HS-5 (cell line): ENCODE measurements around the gene MILR1.
"Not testable (repeated sequence)": the region's sequence is repeated elsewhere in the genome, so short reads cannot be mapped to it uniquely, and the experiment has no call there.

Experiments used
- DNase-seq: peaks from one replicate; pipeline ENCODE4 v3.0.0-alpha.2; 2012; ENCODE audit warnings: low read depth

The MILR1 gene

DNA sequence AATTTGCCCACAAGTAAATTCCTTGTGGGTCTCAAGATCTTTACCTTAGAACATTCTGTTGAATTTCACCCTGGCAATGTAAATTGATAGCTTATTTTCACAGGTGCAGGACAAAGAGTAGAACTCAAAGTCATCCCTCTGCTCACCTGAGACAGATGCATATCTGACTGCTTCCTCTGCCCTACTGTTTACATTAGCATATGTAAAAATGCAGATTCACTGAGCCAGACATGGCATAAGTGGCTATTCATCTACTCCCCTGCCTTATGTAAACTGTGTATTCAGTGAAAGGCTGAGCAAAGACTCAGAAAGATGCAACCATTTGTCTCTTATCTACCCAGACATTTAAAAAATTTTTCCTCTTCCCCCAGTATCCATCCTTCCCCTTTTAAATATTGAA is 22.3 kb upstream of the MILR1 start:
- DNase-seq = no peak

DNA sequence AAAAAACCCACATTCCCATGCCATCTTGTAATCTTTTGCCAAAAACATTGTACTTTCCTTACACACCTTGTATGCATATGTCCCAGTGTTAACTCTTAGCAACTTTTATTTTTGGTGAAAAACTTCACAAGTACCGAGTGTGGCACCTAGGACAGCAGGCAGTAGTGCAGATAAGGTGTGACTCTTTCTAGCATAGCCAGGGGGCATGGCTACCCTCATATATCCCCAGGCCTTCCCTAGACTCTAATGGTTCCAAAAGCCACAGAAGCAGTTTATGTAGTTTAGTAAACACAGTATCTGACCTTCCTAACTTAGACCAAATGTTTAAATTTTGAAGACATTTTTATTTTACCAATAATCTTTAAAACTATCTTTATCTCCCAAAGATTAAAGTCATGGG is 20.5 kb upstream of the MILR1 start:
- no peak for DNase-seq

DNA sequence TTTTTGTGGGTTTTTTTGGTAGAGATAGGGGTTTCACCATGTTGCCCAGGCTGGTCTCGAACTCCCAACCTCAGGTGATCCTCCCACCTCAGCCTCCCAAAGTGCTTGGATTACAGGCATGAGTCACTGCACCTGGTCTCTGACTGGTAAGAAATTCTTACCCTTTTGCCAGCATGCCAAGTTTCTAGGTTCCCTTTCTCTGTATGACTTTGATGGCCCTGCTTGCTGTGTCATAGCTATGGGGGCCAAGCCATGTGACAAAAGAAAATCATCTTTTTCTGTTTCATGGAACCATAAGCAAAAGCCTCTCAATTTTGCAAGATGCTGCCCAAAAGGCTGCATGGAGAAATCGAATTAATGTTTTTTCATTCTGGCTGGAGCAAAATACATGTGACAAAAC is 18.9 kb upstream of the MILR1 start:
- DNase-seq = not testable (repeated sequence)

DNA sequence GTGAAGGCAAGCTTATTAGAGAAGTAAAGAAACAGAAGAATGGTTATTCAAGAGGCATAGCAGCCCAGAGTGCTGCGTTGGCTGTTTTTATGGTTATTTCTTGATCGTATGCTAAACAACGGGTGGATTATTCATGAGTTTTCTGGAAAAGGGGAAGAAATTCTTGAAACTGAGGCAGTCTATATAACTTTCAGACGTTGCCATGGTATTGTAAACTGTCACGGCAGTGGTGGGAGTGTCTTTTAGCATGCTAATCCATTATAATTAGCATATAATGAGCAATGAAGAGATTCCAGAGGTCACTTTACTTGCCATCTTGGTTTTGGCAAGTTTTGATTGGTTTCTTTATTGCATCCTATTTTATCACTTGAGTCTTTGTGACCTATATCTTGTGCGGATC is 17.4 kb upstream of the MILR1 start:
- no peak for DNase-seq

DNA sequence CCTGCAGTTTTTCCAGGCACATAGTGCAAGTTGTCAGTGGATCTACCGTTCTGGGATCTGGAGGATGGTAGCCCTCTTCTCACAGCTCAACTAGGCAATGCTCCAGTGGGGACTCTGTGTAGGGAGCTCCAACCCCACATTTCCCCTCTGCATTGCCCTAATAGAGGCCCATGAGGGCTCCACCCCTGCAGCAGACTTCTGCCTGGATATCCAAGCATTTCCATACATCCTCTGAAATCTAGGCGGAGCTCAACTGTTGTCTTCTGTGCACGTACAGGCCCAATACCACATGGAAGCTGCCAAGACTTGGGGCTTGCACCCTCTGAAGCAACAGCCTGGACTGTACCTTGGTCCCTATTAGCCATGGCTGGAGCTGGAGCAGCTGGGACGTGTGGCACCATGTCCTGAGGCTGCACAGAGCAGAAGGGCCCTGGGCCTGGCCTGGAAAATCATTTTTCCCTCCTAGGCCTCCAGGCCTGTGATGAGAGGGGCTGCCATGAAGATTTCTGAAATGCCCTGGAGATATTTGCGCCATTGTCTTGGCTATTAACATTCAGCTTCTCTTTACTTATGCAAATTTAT is 10.9 kb upstream of the MILR1 start:
- no peak for DNase-seq

DNA sequence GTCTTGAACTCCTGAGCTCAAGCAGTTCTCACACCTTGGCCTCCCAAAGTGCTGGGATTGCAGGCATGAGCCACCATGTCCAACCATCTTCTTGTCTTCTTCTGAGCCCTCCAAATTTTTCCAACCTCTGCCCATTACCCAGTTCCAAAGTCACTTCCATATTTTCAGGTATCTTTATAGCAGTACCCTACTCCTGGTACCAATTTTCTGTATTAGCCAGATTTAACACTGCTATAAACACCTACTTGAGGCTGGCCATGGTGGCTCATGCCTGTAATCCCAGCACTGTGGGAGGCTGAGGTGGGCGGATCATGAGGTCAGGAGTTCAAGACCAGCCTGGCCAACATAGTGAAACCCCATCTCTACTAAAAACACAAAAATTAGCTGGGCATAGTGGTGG is 9.4 kb upstream of the MILR1 start:
- DNase-seq = not testable (repeated sequence)

DNA sequence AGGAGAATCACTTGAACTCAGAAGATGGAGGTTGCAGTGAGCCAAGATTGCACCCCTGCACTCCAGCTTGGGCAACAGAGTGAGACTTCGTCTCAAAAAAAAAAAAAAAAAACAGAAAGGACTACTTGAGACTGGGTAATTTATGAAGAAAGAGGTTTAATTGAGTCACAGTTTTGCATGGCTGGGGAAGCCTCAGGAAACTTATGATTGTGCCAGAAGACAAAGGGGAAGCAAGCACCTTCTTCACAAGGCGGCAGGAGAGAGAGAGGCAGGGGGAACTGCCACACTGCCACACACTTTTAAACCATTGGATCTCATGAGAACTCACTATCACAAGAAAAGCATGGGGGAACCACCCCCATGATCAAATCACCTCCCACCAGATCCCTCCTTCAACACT is 9.0 kb upstream of the MILR1 start:
- DNase-seq = no peak

DNA sequence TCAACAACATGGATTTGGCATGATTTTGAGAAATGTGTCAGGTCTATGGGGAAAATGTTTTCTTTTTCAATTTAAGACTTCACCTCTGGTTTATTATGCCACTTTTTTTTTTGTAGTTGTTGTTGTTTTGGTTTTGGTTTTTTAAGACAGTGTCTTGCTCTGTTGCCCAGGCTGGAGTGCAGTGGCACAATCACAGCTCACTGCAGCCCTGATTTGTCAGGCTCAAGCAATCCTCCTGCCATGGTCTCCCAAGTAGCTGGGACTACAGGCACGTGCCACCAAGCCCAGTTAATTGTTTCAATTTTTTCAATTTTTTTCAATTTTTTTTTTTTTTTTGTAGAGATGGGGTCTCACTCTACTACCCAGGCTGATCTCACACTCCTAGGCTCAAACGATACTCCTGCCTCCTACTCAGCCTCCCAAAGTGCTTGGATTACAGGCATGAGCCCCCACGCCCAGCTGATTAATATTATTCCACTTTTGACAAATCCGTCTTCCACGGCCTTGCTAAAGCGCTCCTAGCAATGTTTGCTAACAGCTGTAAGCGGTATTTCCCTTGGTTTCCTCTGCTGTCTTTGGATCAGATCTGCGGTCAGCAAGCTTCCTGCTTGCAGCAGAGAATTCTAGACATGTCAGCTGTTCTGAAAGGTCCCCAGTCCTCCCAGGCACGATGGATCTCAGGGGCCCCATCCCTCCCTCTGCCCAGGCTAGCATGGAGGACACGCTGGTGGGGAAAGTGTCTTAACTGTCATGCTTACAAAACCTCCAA is 7.0 kb upstream of the MILR1 start:
- no peak for DNase-seq

DNA sequence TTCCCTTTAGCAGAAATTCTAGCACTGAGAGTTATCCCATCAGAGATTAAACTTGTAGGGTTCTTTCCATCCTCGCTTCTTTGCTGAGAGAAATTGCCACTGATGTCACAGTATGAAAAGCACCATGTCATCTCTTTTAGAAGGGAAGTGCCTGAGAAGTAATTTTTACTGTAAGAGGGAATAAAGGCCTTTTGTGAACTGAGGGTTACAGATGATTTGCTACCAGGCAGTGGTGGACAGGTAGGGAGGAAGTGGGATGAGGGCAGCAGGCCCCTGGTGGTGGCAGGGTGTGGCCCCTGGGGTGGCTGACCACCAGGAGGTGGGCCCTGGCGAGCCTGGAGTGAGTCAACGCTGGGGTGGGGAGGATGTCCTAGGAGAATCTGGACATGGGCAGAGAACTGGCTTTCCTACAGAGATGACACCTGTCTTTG is 6.4 kb upstream of the MILR1 start:
- no peak for DNase-seq

DNA sequence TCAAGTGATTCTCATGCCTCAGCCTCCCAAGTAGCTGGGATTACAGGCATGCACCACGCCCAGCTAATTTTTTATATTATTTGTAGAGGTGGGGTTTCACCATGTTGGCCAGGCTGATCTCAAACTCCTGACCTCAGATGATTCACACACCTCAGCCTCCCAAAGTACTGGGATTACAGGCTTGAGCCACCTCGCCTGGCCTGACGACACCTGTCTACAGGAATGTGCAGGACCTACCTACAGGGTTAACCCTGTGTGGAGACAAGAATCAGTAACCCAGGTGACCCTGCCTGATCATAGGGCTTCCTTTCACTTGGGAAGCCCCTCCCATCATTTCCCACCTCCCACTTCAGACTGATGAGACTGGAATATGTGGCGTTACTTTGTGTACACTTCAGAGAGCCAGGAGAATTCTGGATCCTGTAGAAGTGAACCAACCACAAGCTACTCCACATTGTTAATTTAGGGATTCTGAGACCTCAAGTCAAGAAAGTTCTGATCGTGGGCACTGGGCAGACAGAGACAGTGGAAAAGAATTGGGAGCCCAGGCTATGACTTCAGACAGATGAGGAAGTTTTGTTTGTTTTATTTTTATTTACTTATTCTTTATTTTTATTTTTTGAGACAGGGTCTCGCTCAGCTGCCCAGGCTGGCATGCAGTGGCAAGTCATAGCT is 5.7 kb upstream of the MILR1 start:
- DNase-seq = no peak

DNA sequence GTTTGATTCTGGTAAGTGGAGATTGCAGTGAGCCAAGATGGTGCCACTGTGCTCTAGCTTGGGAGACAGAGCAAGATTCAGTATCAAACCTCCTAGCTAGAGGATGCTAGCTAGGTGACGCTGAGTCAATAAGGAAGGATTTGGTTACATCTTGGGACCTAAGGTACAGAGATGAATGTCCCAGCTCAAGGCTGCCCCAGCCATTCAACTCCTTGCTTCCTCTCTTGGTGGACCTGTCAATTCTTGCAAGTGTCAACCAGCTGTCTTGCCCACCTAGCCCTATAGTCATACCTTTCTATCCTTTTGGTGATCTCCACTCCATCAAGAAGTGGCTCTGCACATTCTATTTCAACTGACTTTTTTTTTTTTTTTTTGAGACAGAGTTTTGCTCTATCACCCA is 1.4 kb upstream of the MILR1 start:
- DNase-seq = no peak

DNA sequence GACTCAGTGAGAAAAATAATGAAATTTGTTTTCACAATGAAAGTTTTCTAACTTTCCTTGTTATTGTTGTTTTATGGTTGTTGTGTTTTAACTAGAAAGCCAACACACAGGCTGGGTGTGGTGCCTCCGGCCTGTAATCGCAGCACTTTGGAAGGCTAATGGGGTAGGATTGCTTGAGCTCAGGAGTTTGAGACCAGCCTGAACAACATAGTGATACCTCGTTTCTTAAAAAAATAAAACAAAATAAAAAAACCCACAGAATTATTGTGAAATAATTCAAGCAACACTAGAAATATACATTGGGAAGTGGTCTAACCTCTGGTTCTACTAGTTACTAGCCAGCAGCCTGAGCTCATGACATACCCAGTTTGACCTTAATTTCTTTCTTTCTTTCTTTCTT is 630 bp downstream of the MILR1 start:
- DNase-seq = no peak

DNA sequence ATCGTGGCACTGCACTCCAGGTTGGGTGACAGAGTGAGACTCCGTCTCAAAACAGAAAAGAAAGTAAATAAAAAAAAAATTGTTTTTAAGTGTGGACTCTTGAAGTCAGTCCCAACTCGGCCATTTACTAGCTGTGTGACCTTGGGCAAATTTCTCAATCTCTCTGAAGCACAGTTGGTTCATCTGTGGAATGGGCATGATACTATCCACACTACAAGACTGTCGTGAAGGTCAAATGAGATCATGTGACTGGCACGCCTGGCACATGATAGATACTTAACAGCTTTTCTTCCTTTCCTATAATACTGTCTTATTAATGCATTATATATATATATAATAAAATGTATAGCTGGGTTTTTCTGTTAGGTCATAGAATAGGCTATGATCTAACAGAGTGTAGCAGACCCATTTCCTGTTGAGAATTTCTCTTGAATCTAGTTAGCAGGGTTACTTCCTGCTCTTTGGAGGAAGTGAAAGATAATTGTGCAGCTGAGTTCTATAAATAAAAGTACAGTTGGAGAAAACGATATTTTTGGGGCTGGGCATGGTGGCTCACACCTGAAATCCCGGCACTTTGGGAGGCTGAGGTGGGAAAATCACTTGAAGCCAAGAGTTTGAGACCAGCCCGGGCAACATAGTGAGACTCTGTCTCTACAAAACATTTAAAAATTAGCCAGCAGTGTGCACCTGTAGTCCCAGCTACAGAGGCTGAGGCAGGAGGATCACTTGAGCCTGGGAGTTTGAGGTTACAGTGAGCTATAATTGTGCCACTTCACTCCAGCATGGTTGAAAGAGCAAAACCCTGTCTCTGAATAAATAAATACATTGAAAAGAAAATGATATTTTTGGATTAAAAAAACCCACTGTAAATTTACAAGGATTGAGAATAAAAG is 7.3 kb downstream of the MILR1 start:
- no peak for DNase-seq

DNA sequence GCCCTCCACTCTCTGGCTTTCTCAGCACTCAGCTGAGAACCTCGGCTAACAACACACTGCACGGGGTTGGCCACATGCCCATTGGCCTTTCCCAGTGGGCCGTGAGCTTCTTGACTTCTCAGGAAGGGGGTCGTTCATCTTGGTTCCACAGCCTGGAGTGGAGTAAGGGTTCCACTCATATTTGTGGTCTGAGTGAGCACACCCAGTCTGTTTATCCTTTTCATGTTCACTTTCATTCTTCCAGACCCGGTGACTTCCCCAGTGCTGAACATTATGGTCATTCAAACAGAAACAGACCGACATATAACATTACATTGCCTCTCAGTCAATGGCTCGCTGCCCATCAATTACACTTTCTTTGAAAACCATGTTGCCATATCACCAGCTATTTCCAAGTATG is 8.2 kb downstream of the MILR1 start:
- DNase-seq = no peak

DNA sequence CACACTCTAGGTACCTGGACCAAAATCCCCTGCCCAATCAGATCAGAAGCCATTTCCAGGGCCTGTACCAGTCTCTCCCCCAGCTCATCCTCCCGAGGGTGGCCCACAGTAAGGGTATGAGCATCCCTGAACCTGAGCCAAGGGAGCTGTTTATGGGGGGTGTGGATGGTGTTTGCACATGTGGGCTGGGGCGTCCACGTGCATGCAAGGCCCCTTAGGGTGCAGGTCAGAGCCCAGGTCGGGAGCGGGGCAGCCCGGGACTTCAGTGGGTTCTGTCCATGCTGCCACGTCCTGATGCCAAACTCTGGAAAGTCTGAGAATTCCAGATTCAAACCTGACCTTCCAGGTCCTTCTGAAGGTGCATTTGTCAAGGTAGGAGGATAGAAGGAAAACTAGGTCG is 9.8 kb downstream of the MILR1 start:
- no peak for DNase-seq

DNA sequence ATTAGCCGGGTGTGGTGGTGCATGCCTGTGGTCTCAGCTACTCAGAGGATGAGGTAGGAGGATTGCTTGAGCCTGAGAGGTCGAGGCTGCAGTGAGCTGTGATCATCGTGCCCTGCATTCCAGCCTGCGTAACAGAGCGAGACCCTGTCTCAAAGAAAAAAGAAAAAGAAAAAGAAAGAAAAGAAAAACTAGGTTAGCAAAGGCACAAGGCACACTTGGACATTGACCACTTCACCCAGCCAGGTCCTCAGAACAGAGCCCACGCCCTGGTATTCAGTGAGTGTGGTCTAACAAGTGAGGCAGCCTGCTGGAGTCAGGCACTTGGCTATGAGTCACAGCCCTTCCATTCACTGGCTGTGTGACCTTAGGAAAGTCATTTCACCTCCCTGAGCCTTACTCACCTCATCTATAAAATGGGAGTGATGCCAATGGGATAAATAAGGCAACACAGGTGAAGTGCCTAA is 10.4 kb downstream of the MILR1 start:
- DNase-seq = peak; percentile 52

DNA sequence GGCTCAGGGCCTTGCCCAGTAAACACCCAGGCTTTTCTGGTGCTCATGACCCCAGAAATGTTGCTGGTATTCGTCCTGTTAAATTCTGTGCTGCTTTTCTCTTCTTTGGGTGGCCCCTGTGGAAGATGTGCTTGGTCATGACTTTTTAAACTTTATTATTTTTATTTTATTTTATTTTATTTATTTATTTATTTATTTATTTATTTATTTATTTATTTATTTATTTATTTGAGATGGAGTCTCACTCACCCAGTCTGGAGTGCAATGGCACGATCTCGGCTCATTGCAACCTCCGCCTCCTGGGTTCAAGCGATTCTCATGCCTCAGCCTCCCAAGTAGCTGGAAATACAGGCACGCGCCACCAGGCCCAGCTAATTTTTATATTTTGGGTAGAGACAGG is 10.9 kb downstream of the MILR1 start:
- DNase-seq = not testable (repeated sequence)

DNA sequence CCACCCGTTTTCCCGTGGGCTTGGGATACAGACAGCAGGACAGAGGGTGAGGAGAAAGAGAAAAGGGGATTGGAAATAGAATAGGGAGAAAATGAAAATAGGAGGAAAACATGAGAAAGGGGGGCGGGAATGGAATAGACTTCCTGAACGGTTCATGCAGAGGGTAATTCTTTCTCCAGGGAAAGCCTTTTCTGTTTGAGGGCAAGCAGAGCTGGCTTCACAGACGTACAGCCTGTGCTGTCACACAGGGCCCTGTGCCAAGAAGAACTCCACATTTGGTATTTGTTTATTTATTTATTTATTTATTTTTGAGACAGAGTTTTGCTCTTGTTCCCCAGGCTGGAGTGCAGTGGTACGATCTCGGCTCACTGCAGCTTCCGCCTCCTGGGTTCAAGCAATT is 12.0 kb downstream of the MILR1 start:
- DNase-seq = no peak

DNA sequence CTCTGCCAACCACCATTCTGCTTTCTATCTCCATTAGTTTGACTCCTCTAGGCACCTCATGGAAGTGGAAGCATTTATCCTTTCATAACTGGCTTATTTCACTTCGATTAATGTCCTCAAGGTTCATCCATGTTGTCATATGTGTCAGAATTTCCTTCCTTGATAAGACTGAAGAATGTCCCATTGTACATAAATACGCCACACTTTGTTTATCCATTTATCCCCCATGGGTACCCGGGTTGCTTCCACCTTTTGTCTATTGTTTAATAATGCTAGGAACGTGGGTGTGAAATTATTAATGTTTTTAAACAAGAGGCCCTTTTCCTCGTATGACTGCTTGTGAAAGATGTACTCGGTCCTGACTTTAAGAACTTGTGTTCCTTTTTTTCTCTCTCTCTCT is 12.9 kb downstream of the MILR1 start:
- DNase-seq = no peak

DNA sequence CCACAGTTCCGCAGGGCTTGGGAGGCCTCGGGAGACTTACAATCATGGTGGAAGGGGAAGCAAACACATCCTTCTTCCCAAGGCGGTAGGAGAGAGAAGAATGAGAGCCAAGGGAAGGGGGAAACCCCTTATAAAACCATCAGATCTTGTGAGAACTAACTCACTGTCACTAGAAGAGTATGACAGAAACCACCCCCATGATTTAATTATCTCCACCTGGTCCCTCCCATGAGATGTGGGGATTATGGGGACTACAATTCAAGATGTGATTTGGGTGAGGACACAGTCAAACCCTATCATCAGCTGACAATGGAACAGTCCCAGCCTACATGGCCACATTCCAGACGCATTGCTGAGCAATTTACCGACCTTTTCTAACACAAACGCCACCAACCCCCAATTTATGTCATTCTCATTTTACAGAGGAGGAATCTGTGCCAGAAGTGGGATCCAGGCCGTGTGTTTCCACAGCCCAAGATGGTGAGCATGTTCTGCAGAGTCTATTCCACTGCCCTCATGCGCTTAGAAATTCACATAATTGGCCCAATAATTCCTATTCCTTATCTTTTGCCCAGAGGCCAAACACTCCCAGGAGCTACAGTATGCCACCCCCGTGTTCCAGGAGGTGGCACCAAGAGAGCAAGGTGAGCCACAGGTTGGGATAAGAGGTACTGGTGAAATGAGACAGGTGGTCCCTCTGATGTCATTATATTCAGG is 17.3 kb downstream of the MILR1 start:
- no peak for DNase-seq

DNA sequence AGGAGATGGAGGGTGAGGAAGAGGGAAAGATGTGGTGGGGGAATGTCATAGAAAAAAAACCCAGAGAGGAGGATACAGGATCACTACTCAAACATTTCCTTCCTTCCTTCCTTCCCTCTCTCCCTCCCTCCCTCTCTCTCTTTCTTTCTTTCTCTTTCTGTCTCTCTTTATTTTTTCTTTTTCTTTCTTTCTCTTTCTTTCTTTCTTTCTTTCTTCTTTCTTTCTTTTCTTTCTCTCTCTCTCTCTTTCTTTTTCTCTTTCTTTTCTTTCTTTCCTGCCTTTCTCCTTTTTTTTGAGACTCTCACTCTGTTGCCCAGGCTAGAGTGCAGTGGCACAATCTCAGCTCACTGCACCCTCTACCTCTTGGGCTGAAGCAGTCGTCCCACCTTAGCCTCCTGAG is 17.9 kb downstream of the MILR1 start:
- DNase-seq = not testable (repeated sequence)

DNA sequence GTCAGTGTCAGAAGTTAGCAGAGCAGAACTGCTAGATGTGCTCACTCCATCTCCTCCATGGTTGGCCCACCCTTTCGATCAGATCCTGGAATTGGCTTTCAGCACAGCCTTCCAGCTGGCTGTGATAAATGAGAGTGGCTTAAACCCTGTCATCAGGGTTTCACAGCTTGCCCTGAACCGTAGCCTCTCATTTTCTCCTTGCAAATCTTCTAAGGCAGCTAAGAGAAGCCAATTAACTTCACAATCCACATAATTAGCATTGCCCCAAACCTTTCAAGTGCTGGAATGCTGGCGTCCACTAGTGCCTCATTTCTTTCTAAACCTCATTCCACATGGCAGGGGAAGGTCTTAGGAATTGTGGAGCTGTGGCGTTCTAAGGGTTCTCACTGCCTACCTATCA is 21.7 kb downstream of the MILR1 start:
- DNase-seq = no peak
